ENCODE data around the gene HIVEP3. TPM values are rescaled to one million over a fixed set of nuclear protein-coding genes. Genes with fewer than 3 reads are reported as not detected.

HIVEP3 gene
- total RNA-seq, 1 experiment from 2014 or later: 0.55 TPM

GRCh38 chr1:41566969-41567368 lies 351.8 kb downstream of the HIVEP3 start (continued):
- TF ChIP-seq ZMAT4 (CRISPR knock-in tag; IDR thresholded peaks at IDR 0.05) (no peak), ZNF219 (CRISPR knock-in tag; IDR thresholded peaks at IDR 0.05; ENCODE audit: borderline replicate concordance) (no peak), E2F1 (CRISPR knock-in tag; IDR thresholded peaks at IDR 0.05) (no peak), ARID4B (CRISPR knock-in tag; IDR thresholded peaks at IDR 0.05; ENCODE audit: borderline replicate concordance) (no peak), FOXK1 (CRISPR knock-in tag; IDR thresholded peaks at IDR 0.05) (no peak)

GRCh38 chr1:41566274-41566885 lies 352.3 kb downstream of the HIVEP3 start:
- Mint-ChIP-seq H3K4me3 (no peak overlapping the region), H3K27ac (no peak overlapping the region), H3K36me3 (no peaks in the 10 kb centered on the region), H3K4me1 (no peaks in the 10 kb centered on the region), H3K27me3 (ENCODE audit: low read depth) (peaks cover 3% of the 10 kb centered on the region; the same call in 1 of the 2 replicates), H3K9me3 (no peaks in the 10 kb centered on the region)
- no peak for DNase-seq (ENCODE audit: low spot score)
- no peak for ATAC-seq
- CTCF ChIA-PET: interaction anchor here (1.5 kb wide), 1 partner anchor 50 kb away, joined by 4 read pairs; no protein-coding TSS in a partner anchor
- POLR2A ChIA-PET: no interaction called here
- TF ChIP-seq IRF2 (CRISPR knock-in tag; IDR thresholded peaks at IDR 0.05; ENCODE audit: borderline replicate concordance, low read depth) (no peak), E2F4 (CRISPR knock-in tag; IDR thresholded peaks at IDR 0.05; ENCODE audit: borderline replicate concordance, low read depth) (no peak), E2F5 (CRISPR knock-in tag; IDR thresholded peaks at IDR 0.05) (no peak), ATF6 (CRISPR knock-in tag; IDR thresholded peaks at IDR 0.05) (no peak), ZMAT4 (CRISPR knock-in tag; IDR thresholded peaks at IDR 0.05) (no peak), GRHL2 (CRISPR knock-in tag; IDR thresholded peaks at IDR 0.05; ENCODE audit: insufficient replicate concordance, severe bottlenecking) (no peak), MAX (CRISPR knock-in tag; IDR thresholded peaks at IDR 0.05) (no peak), PRRX2 (CRISPR knock-in tag; IDR thresholded peaks at IDR 0.05) (no peak), SMAD4 (CRISPR knock-in tag; IDR thresholded peaks at IDR 0.05) (no peak), HMGA2 (CRISPR knock-in tag; IDR thresholded peaks at IDR 0.05) (no peak), ZNF138 (CRISPR knock-in tag; conservative IDR thresholded peaks at IDR 0.05) (no peak), ZNF396 (CRISPR knock-in tag; IDR thresholded peaks at IDR 0.05; ENCODE audit: borderline replicate concordance) (no peak), CTCF (IDR thresholded peaks at IDR 0.05) (no peak)

Measured in WTC11 (cell line).